Neural cell (in vitro differentiated cells): ENCODE measurements around the gene STPG3. TPM values are rescaled to one million over a fixed set of nuclear protein-coding genes. Genes with fewer than 3 reads are reported as not detected.
"Not testable (repeated sequence)": the region's sequence is repeated elsewhere in the genome, so short reads cannot be mapped to it uniquely, and the experiment has no call there.

Experiments used
- H2AFZ ChIP-seq: fragments of 200-600, 300-800 bp; sonication (generic), shearing (Covaris generic); 2 replicates; pipeline ENCODE4 v1.6.0; 2014; ENCODE audit warnings: low read depth, mild to moderate bottlenecking, antibody characterized with exemption, low read length, moderate library complexity
- H3F3A ChIP-seq: fragments of 200-600 bp; shearing (Covaris generic); 2 replicates; pipeline ENCODE4 v1.6.1; 2016; ENCODE audit warnings: mild to moderate bottlenecking, moderate library complexity, mixed read lengths, antibody characterized with exemption, low read length; ENCODE audit not compliant: insufficient read depth, poor library complexity, severe bottlenecking
- H3K27ac ChIP-seq: fragments of 200-600, 300-800 bp; sonication (generic), shearing (Covaris generic); 2 replicates; pipeline ENCODE4 v1.5.1; 2014; ENCODE audit warnings: mild to moderate bottlenecking, low read length, moderate library complexity
- H3K27me3 ChIP-seq: fragments of 300-800, 200-600 bp; sonication (generic), shearing (Covaris generic); 2 replicates; pipeline ENCODE4 v1.6.0; 2014; ENCODE audit warnings: mild to moderate bottlenecking, low read depth, low read length, moderate library complexity; ENCODE audit not compliant: insufficient read depth
- H3K36me3 ChIP-seq: fragments of 300-800, 200-600 bp; sonication (generic), shearing (Covaris generic); 2 replicates; pipeline ENCODE4 v1.5.1; 2014; ENCODE audit warnings: mild to moderate bottlenecking, antibody characterized with exemption, low read length, moderate library complexity; ENCODE audit not compliant: insufficient read depth
- H3K4me2 ChIP-seq: fragments of 300-800, 200-600 bp; sonication (generic), shearing (Covaris generic); 2 replicates; pipeline ENCODE4 v1.6.0; 2014; ENCODE audit warnings: mild to moderate bottlenecking, low read length
- H3K4me3 ChIP-seq: fragments of 300-800, 200-600 bp; sonication (generic), shearing (Covaris generic); 2 replicates; pipeline ENCODE4 v1.5.1; 2014; ENCODE audit warnings: mild to moderate bottlenecking, low read length, moderate library complexity
- H3K79me2 ChIP-seq: fragments of 200-600 bp; shearing (Covaris generic); replicated peaks from 2 replicates; pipeline ENCODE4 v1.6.0; 2014; ENCODE audit warnings: mild to moderate bottlenecking, low read length, moderate library complexity; ENCODE audit not compliant: insufficient read depth
- H3K9ac ChIP-seq: fragments of 300-800, 200-600 bp; sonication (generic), shearing (Covaris generic); 2 replicates; pipeline ENCODE4 v1.6.1; 2016; ENCODE audit warnings: mild to moderate bottlenecking, low read length, mixed read lengths
- H3K9me2 ChIP-seq: fragments of 200-600 bp; shearing (Covaris generic); 2 replicates; pipeline ENCODE4 v1.6.1; 2016; ENCODE audit warnings: mild to moderate bottlenecking, low read length, mixed read lengths; ENCODE audit not compliant: insufficient read depth
- H3K9me3 ChIP-seq: fragments of 200-600, 300-800 bp; sonication (generic), shearing (Covaris generic); 2 replicates; pipeline ENCODE4 v1.6.1; 2016; ENCODE audit warnings: mild to moderate bottlenecking, mixed run types, low read length, moderate library complexity, mixed read lengths
- H4K20me1 ChIP-seq: fragments of 200-600 bp; shearing (Covaris generic); 2 replicates; pipeline ENCODE4 v1.6.1; 2016; ENCODE audit warnings: mild to moderate bottlenecking, mixed run types; ENCODE audit not compliant: insufficient read depth
- EP300 ChIP-seq: fragments of 450-650 bp; conservative IDR thresholded peaks from 2 replicates; pipeline ENCODE4 v1.6.1; 2014; ENCODE audit warnings: antibody characterized with exemption, mild to moderate bottlenecking, moderate library complexity; ENCODE audit not compliant: poor library complexity, severe bottlenecking
- EZH2 ChIP-seq: fragments of 200-600, 300-800 bp; shearing (Covaris generic), sonication (generic); IDR thresholded peaks from 2 replicates; pipeline ENCODE4 v1.6.1; 2014; ENCODE audit warnings: antibody characterized with exemption, low read length, borderline replicate concordance, mild to moderate bottlenecking; ENCODE audit not compliant: insufficient read depth, poor library complexity, severe bottlenecking
- MXI1 ChIP-seq: fragments of 450-650 bp; conservative IDR thresholded peaks from 2 replicates; pipeline ENCODE4 v1.6.1; 2014; ENCODE audit warnings: antibody characterized with exemption, mild to moderate bottlenecking; ENCODE audit not compliant: poor library complexity, severe bottlenecking
- POLR2AphosphoS5 ChIP-seq: IDR thresholded peaks from 2 replicates; pipeline ENCODE4 v1.6.1; 2012
- RAD21 ChIP-seq: fragments of 450-650 bp; conservative IDR thresholded peaks from 2 replicates; pipeline ENCODE4 v1.6.1; 2014; ENCODE audit warnings: antibody characterized with exemption, mild to moderate bottlenecking, moderate library complexity
- SMC3 ChIP-seq: fragments of 450-650 bp; conservative IDR thresholded peaks from 2 replicates; pipeline ENCODE4 v1.6.1; 2014; ENCODE audit warnings: antibody characterized with exemption, mild to moderate bottlenecking, moderate library complexity; ENCODE audit not compliant: poor library complexity
- TAF1 ChIP-seq: IDR thresholded peaks from 2 replicates; pipeline ENCODE4 v1.6.1; 2012; ENCODE audit warnings: low read depth
- polyA plus RNA-seq: library from polyadenylated mRNA; depleted of rRNA; stranded (reverse); fragments of >200 nt; gene quantifications from 2 replicates; pipeline ENCODE4 v1.2.3, GENCODE V29; 2014
- TF ChIP-seq, protein P1 (sequence below): IDR thresholded peaks from 2 replicates; pipeline ENCODE4 v1.6.1; 2012; ENCODE audit warnings: borderline replicate concordance
- TF ChIP-seq, protein P2 (sequence below): fragments of 450-650 bp; IDR thresholded peaks from 2 replicates; pipeline ENCODE4 v1.5.1; 2014; ENCODE audit warnings: antibody characterized with exemption, mild to moderate bottlenecking, moderate library complexity; ENCODE audit not compliant: poor library complexity, severe bottlenecking

Gene STPG3
- polyA plus RNA-seq, 1 donor from 2014 or later, result not detected

DNA sequence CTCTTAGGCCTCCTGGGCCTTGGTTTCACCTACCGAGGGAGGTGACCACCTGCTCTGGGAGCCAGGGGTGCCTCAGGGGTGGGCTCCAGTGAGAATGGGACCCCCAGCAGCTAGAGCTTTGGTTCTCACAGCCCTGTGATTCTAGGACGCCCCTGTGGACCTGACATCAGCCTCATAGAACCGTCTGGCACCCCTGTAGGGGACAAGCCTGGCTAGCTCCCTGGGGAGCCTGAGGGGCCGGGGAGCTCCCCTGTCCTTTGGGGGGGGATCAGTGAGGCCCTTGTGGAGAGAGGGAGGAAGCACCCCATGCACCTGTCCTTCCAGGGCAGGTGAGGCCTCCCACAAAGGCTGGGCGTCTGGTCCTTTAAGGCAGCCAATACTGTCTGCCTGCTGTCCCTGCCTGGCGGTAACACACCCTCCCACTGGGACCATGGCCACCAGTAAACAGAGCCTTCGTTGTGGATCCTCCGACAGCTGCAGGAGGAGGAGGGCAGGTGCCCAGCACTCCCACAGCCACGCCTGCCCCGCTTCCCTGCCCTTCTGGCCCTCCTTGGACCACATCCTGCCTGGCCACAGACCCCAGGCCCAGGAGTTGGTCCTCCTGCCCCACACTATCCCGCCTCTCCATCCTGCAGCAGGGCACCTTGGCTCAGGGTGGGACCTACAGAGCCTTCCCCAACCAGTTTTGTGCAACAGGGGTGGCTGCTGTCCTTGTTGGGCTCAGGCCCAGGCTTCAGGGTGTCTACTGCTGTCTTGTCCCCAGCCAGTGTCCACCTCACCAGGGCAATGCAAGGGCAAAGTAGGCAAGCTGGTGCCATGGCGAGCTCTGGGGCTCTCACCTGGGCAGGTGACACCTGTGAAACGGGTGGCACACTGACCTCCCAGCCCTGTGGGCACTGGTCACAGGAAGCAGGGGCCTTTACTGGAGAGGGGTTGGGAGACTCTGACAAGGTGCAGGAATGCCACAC lies 13.0 kb upstream of the STPG3 start:
- no peak overlapping the region for H3K4me3 ChIP-seq
- no peak overlapping the region for H2AFZ ChIP-seq
- no peak overlapping the region for H3K9ac ChIP-seq

DNA sequence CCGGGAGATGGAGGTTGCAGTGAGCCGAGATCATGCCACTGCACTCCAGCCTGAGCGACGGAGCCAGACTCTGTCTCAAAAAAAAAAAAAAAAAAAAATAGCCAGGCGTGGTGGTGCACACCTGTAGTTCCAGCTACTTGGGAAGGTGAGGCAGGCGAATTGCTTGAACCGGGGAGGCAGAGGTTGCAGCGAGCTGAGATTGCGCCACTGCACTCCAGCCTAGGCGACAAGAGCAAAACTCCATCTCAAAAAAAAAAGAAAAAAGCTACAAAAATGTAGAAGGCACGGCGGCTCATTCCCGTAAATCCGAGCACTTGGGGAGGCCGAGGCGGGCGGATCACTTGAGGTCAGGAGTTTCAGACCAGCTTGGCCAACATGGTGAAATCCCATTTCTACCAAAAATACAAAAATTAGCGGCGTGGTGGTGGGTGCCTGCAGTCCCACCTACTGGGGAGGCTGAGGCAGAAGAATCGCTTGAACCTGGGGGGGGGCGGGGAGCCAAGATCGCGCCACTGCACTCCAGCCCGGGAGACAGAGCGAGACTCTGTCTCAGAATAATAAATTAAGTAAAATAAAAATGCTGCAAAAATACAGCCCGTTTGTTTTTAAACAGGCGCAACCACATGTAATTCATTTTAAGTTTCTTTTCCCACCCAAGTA lies 11.4 kb upstream of the STPG3 start:
- H3K9me3 ChIP-seq, H3K9me2 ChIP-seq, H4K20me1 ChIP-seq, H3K36me3 ChIP-seq, H2AFZ ChIP-seq, H3K27me3 ChIP-seq, H3F3A ChIP-seq: not testable (repeated sequence)
- H3K27ac ChIP-seq, result peak overlapping the region; percentile 89
- peak overlapping the region; percentile 90 for H3K9ac ChIP-seq
- peaks cover 14% of the 10 kb centered on the region for H3K79me2 ChIP-seq
- H3K4me2 ChIP-seq, result peak overlapping the region; percentile 62
- H3K4me3 ChIP-seq, result peak overlapping the region; percentile 96

More for the DNA sequence above, 13.0 kb upstream of the STPG3 start:
- H3K9me3 ChIP-seq, result no peaks in the 10 kb centered on the region
- H3K27me3 ChIP-seq, result no peaks in the 10 kb centered on the region
- H3K36me3 ChIP-seq, result no peaks in the 10 kb centered on the region
- no peaks in the 10 kb centered on the region for H3F3A ChIP-seq
- H3K27ac ChIP-seq, result no peak overlapping the region
- H3K79me2 ChIP-seq, result peaks cover 14% of the 10 kb centered on the region
- no peaks in the 10 kb centered on the region for H4K20me1 ChIP-seq
- no peaks in the 10 kb centered on the region for H3K9me2 ChIP-seq
- H3K4me2 ChIP-seq, result no peak overlapping the region
- TF ChIP-seq POLR2AphosphoS5 (no peak), MXI1 (no peak), EZH2 (no peak), EP300 (no peak), TAF1 (no peak), SMC3 (no peak), RAD21 (no peak)
- TF ChIP-seq, protein P1, sequence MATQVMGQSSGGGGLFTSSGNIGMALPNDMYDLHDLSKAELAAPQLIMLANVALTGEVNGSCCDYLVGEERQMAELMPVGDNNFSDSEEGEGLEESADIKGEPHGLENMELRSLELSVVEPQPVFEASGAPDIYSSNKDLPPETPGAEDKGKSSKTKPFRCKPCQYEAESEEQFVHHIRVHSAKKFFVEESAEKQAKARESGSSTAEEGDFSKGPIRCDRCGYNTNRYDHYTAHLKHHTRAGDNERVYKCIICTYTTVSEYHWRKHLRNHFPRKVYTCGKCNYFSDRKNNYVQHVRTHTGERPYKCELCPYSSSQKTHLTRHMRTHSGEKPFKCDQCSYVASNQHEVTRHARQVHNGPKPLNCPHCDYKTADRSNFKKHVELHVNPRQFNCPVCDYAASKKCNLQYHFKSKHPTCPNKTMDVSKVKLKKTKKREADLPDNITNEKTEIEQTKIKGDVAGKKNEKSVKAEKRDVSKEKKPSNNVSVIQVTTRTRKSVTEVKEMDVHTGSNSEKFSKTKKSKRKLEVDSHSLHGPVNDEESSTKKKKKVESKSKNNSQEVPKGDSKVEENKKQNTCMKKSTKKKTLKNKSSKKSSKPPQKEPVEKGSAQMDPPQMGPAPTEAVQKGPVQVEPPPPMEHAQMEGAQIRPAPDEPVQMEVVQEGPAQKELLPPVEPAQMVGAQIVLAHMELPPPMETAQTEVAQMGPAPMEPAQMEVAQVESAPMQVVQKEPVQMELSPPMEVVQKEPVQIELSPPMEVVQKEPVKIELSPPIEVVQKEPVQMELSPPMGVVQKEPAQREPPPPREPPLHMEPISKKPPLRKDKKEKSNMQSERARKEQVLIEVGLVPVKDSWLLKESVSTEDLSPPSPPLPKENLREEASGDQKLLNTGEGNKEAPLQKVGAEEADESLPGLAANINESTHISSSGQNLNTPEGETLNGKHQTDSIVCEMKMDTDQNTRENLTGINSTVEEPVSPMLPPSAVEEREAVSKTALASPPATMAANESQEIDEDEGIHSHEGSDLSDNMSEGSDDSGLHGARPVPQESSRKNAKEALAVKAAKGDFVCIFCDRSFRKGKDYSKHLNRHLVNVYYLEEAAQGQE, result no peak
- TF ChIP-seq, protein P2, sequence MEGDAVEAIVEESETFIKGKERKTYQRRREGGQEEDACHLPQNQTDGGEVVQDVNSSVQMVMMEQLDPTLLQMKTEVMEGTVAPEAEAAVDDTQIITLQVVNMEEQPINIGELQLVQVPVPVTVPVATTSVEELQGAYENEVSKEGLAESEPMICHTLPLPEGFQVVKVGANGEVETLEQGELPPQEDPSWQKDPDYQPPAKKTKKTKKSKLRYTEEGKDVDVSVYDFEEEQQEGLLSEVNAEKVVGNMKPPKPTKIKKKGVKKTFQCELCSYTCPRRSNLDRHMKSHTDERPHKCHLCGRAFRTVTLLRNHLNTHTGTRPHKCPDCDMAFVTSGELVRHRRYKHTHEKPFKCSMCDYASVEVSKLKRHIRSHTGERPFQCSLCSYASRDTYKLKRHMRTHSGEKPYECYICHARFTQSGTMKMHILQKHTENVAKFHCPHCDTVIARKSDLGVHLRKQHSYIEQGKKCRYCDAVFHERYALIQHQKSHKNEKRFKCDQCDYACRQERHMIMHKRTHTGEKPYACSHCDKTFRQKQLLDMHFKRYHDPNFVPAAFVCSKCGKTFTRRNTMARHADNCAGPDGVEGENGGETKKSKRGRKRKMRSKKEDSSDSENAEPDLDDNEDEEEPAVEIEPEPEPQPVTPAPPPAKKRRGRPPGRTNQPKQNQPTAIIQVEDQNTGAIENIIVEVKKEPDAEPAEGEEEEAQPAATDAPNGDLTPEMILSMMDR, result no peak
